Mammary epithelial cell (primary cell): ENCODE data around the gene ZBTB25.

ENCODE experiments used
- EZH2 ChIP-seq: IDR thresholded peaks from 2 replicates; pipeline ENCODE4 v1.6.1; 2012; ENCODE audit warnings: low read length, inconsistent platforms, borderline replicate concordance
- TF ChIP-seq, protein P1 (sequence below), 2 donors: IDR thresholded peaks in 1 of 2; conservative IDR thresholded peaks in 1 of 2; 2 replicates each; pipeline ENCODE4 v1.5.1; 2011 to 2012; ENCODE audit warnings: inconsistent platforms in 2 of 2, low read length in 2 of 2, mild to moderate bottlenecking in 2 of 2, control low read depth in 1 of 2, low read depth in 1 of 2; ENCODE audit not compliant: insufficient read depth in 1 of 2; ENCODE audit errors: extremely low read depth in 1 of 2

DNA sequence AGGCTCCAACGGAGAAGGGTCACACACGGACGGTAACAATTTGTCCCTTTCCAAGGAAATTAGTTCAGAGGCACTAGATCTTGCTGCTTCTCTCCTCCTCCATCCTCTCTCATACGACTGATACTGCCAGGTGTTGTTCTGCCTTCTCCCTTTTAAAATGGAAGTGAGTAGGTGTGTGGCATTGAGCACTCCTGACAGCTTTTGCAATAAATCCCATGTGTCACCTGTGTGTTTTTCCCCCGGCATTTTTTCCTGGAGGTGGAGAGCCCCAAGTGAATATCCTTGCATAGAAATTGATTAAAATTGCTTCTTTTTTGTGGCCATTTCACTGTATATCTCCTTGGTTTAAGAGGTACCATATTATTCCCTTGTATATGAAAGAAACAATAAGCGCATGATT, 64.5 kb downstream of the ZBTB25 start:
- TF ChIP-seq, protein P1, sequence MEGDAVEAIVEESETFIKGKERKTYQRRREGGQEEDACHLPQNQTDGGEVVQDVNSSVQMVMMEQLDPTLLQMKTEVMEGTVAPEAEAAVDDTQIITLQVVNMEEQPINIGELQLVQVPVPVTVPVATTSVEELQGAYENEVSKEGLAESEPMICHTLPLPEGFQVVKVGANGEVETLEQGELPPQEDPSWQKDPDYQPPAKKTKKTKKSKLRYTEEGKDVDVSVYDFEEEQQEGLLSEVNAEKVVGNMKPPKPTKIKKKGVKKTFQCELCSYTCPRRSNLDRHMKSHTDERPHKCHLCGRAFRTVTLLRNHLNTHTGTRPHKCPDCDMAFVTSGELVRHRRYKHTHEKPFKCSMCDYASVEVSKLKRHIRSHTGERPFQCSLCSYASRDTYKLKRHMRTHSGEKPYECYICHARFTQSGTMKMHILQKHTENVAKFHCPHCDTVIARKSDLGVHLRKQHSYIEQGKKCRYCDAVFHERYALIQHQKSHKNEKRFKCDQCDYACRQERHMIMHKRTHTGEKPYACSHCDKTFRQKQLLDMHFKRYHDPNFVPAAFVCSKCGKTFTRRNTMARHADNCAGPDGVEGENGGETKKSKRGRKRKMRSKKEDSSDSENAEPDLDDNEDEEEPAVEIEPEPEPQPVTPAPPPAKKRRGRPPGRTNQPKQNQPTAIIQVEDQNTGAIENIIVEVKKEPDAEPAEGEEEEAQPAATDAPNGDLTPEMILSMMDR (conservative IDR thresholded peaks at IDR 0.05 in 1 of 2, IDR thresholded peaks at IDR 0.05 in 1 of 2; ENCODE audit: extremely low read depth in 1 of 2, insufficient read depth in 1 of 2, low read depth in 1 of 2, low read length in 2 of 2), result no peak
- no peak for TF ChIP-seq EZH2
